K562 (cell line): ENCODE data around the gene CLEC1A. TPM values are rescaled to one million over a fixed set of nuclear protein-coding genes. Genes with fewer than 3 reads are reported as not detected.

ENCODE experiments used
- ATAC-seq: fragments of 200-7000 bp; cut with Tn5 transposase; 3 replicates; pipeline ENCODE4 v1.9.1; 2020; ENCODE audit warnings: moderate library complexity
- BruUV-seq: library from RNA; stranded (reverse); fragments of 400-500 nt; replicated peaks from 2 replicates; lab custom pipeline; 2021; lab: Mats Ljungman, UMichigan
- CTCF ChIA-PET: fragments of 300-600 bp; formaldehyde crosslinking; extraction: SDS; loops from one replicate; lab custom pipeline; 2021; ENCODE audit warnings: low intra/inter-chr PET ratio; lab: Yijun Ruan, JAX
- POLR2A ChIA-PET: fragments of 300-600, 350-650 bp; sonication (Branson Sonifier 250); formaldehyde crosslinking; extraction: SDS; loops from one replicate; lab custom pipeline; 2021; ENCODE audit warnings: antibody characterized with exemption, inconsistent platforms; lab: Yijun Ruan, JAX
- DNase-seq, 4 experiments: peaks; one replicate each; pipeline versions ENCODE4 v3.0.0 to v3.0.0-alpha.2; 2011 to 2018; ENCODE audit warnings: low spot score in 3 of 4, mixed read lengths in 3 of 4; ENCODE audit errors: extremely low read depth in 1 of 4
- FAIRE-seq: peaks from 2 replicates; lab custom pipeline; 2011; peaks lifted over from hg19 to GRCh38; lab: Jason Lieb, UNC
- H2AFZ ChIP-seq: 2 replicates; pipeline ENCODE4 v1.6.0; 2011; ENCODE audit warnings: low read depth, low read length, control low read depth, inconsistent platforms
- H3K27ac ChIP-seq: fragments of 200-600 bp; 3 replicates; pipeline ENCODE4 v1.8.0; 2011; ENCODE audit warnings: low read depth, mild to moderate bottlenecking, control low read depth, inconsistent platforms, low read length, moderate library complexity, mixed read lengths; ENCODE audit errors: extremely low read depth
- H3K27me3 ChIP-seq, 2 experiments: fragments of 300-600 bp in 1 of 2; 2 replicates in 1 of 2; 3 replicates in 1 of 2; pipeline versions ENCODE4 v1.6.0 to v1.8.0; 2011; ENCODE audit warnings: inconsistent platforms in 2 of 2, low read length in 2 of 2, mild to moderate bottlenecking in 1 of 2, mixed read lengths in 1 of 2, moderate library complexity in 1 of 2; ENCODE audit not compliant: control insufficient read depth in 2 of 2, insufficient read depth in 2 of 2
- H3K36me3 ChIP-seq: fragments of 300-600 bp; 3 replicates; pipeline ENCODE4 v1.8.0; 2011; ENCODE audit warnings: mild to moderate bottlenecking, low read length, inconsistent platforms; ENCODE audit not compliant: control insufficient read depth, insufficient read depth
- H3K4me1 ChIP-seq, 2 experiments: fragments of 200-600 bp in 1 of 2; replicated peaks in 1 of 2; 2 replicates in 1 of 2; 3 replicates in 1 of 2; pipeline versions ENCODE4 v1.5.1 to v1.8.0; 2011; ENCODE audit warnings: inconsistent platforms in 2 of 2, low read length in 2 of 2, mild to moderate bottlenecking in 1 of 2, mixed read lengths in 1 of 2, moderate library complexity in 1 of 2; ENCODE audit not compliant: control insufficient read depth in 2 of 2, insufficient read depth in 2 of 2
- H3K4me2 ChIP-seq: 2 replicates; pipeline ENCODE4 v1.6.1; 2011; ENCODE audit warnings: low read length, control low read depth, inconsistent platforms, mixed read lengths; ENCODE audit not compliant: insufficient read depth
- H3K4me3 ChIP-seq: fragments of 200-600 bp; sonication (generic), shearing (Covaris generic); 2 replicates; pipeline ENCODE4 v1.5.1; 2016; ENCODE audit warnings: control low read depth, inconsistent platforms
- H3K79me2 ChIP-seq: fragments of 200-600 bp; 3 replicates; pipeline ENCODE4 v1.8.0; 2011; ENCODE audit warnings: low read length, inconsistent platforms; ENCODE audit not compliant: control insufficient read depth, insufficient read depth
- H3K9ac ChIP-seq, 2 experiments: 2 replicates each; pipeline versions ENCODE4 v1.6.0 to v1.6.1; 2011; ENCODE audit warnings: low read depth in 2 of 2, low read length in 2 of 2, control low read depth in 1 of 2, inconsistent platforms in 1 of 2, mild to moderate bottlenecking in 1 of 2, mixed read lengths in 1 of 2; ENCODE audit not compliant: insufficient read depth in 1 of 2
- H3K9me1 ChIP-seq: one replicate; pipeline ENCODE4 v1.6.0; 2011; ENCODE audit warnings: inconsistent platforms, mild to moderate bottlenecking, low read length, moderate library complexity; ENCODE audit not compliant: control insufficient read depth, insufficient read depth
- H3K9me3 ChIP-seq: replicated peaks from 2 replicates; pipeline ENCODE4 v1.5.1; 2011; ENCODE audit warnings: low read depth, low read length, inconsistent platforms; ENCODE audit not compliant: control insufficient read depth, insufficient read depth
- H4K20me1 ChIP-seq: replicated peaks from 2 replicates; pipeline ENCODE4 v1.6.1; 2011; ENCODE audit warnings: low read length, inconsistent platforms, mixed read lengths; ENCODE audit not compliant: control insufficient read depth, insufficient read depth
- BCLAF1 ChIP-seq, 2 experiments: fragments of 450-650 bp in 1 of 2; IDR thresholded peaks; 2 replicates each; pipeline ENCODE4 v1.6.1; 2011 to 2017; ENCODE audit warnings: low read depth in 2 of 2, antibody characterized with exemption in 1 of 2, borderline replicate concordance in 1 of 2, low read length in 1 of 2, mild to moderate bottlenecking in 1 of 2, mixed read lengths in 1 of 2; ENCODE audit not compliant: control insufficient read depth in 1 of 2
- ETS1 ChIP-seq: conservative IDR thresholded peaks from 2 replicates; pipeline ENCODE4 v1.6.1; 2011; ENCODE audit warnings: low read depth, mild to moderate bottlenecking, low read length; ENCODE audit not compliant: control insufficient read depth
- KDM4B ChIP-seq, 2 experiments: fragments of 450-650 bp in 1 of 2; sonication (generic) in 1 of 2; IDR thresholded peaks; 2 replicates each; pipeline ENCODE4 v1.6.1; 2016 to 2017; ENCODE audit warnings: borderline replicate concordance in 2 of 2, antibody characterized with exemption in 1 of 2, low read depth in 1 of 2, mild to moderate bottlenecking in 1 of 2
- KLF6 ChIP-seq: fragments of 250-450 bp; sonication (Bioruptor Pico); IDR thresholded peaks from 2 replicates; pipeline ENCODE4 v1.4.0; 2020; ENCODE audit warnings: mild to moderate bottlenecking, moderate library complexity, borderline replicate concordance
- MCM7 ChIP-seq, 2 experiments: fragments of 450-650 bp; IDR thresholded peaks; 2 replicates each; pipeline ENCODE4 v1.6.1; 2016 to 2018
- PRPF4 ChIP-seq: fragments of 200-400 bp; formaldehyde crosslinking; IDR thresholded peaks from one replicate; pipeline ENCODE4 v1.6.1; 2017; ENCODE audit warnings: low read length, low read depth, mild to moderate bottlenecking; ENCODE audit not compliant: insufficient read depth, poor library complexity, severe bottlenecking
- RBM15 ChIP-seq: fragments of 200-400 bp; formaldehyde crosslinking; IDR thresholded peaks from 2 replicates; pipeline ENCODE4 v1.6.1; 2018; ENCODE audit warnings: mild to moderate bottlenecking, low read length, moderate library complexity; ENCODE audit not compliant: insufficient read depth
- SIN3B ChIP-seq: fragments of 450-650 bp; IDR thresholded peaks from 2 replicates; pipeline ENCODE4 v1.6.1; 2017; ENCODE audit warnings: low read depth, mild to moderate bottlenecking, moderate library complexity
- SIRT6 ChIP-seq: IDR thresholded peaks from one replicate; pipeline ENCODE4 v1.6.1; 2012; ENCODE audit warnings: low read depth, mild to moderate bottlenecking, control low read depth, inconsistent platforms, low read length, moderate library complexity
- TFE3 ChIP-seq: fragments of 450-650 bp; formaldehyde crosslinking; IDR thresholded peaks from 2 replicates; pipeline ENCODE4 v1.4.0; 2020; ENCODE audit warnings: mild to moderate bottlenecking, mixed read lengths
- TRIM24 ChIP-seq, 2 experiments: fragments of 450-650 bp; IDR thresholded peaks; 2 replicates each; pipeline ENCODE4 v1.6.1; 2016
- TSC22D4 ChIP-seq: fragments of 450-650 bp; IDR thresholded peaks from 2 replicates; pipeline ENCODE4 v1.6.1; 2016; ENCODE audit warnings: missing genetic modification characterization, missing biosample characterization, control low read depth
- ZKSCAN8 ChIP-seq: fragments of 200-800 bp; sonication (Bioruptor generic); IDR thresholded peaks from 2 replicates; pipeline ENCODE4 v1.6.1; 2016; ENCODE audit warnings: missing genetic modification characterization, missing compliant biosample characterization
- ZNF224 ChIP-seq: sonication (generic); formaldehyde crosslinking; IDR thresholded peaks from 2 replicates; pipeline ENCODE4 v1.8.0; 2022; ENCODE audit warnings: mild to moderate bottlenecking, missing genetic modification reagents
- ZNF740 ChIP-seq, 3 experiments: fragments of 200-800 bp in 1 of 3; sonication (Bioruptor generic) in 1 of 3; sonication (generic) in 1 of 3; formaldehyde crosslinking in 1 of 3; IDR thresholded peaks; 2 replicates each; pipeline versions ENCODE4 v1.6.1 to v1.8.0; 2016 to 2022; ENCODE audit warnings: mild to moderate bottlenecking in 2 of 3, missing compliant biosample characterization in 2 of 3, missing genetic modification characterization in 2 of 3, missing genetic modification reagents in 1 of 3
- WGBS: fragments of 100-300 bp; shearing (Covaris generic); methylation state at CpG from one replicate; pipeline ENCODE4 v1.1.6; 2016; ENCODE audit warnings: low coverage, mixed read lengths; ENCODE audit not compliant: insufficient coverage; ENCODE audit errors: missing lambda C conversion rate; 5-methylcytosine and 5-hydroxymethylcytosine counted together
- in situ Hi-C: fragments of 300-500 bp; cut with MboI; formaldehyde crosslinking; loops from 4 replicates; pipeline ENCODE4 v1.15.0; 2018; ENCODE audit warnings: inconsistent platforms, mixed read lengths
- intact Hi-C: fragments of 100-400 bp; cut with micrococcal nuclease; formaldehyde crosslinking; loops from 2 replicates; pipeline ENCODE4 v1.14.2; 2022
- polyA plus RNA-seq, 8 experiments: library from polyadenylated mRNA; depleted of rRNA in 4 of 8; stranded (reverse) in 5 of 8; unstranded in 3 of 8; fragments of >200 nt; fragmentation: Nextera tagmentation in 2 of 8; fragmentation: Illumina TruSeq in 1 of 8; extraction: Ambion mirVana in 2 of 8; extraction: Trizol in 1 of 8; gene quantifications; 2 replicates each; pipeline versions ENCODE4 v1.2.1 to v1.2.3, GENCODE V29; 2011 to 2014; ENCODE audit warnings: inconsistent platforms in 1 of 8, missing spikeins in 1 of 8
- total RNA-seq, 7 experiments: library from RNA; depleted of rRNA in 6 of 7; stranded (reverse); fragments of >200 nt in 6 of 7; fragmentation: Illumina TruSeq in 2 of 7; extraction: Trizol in 2 of 7; gene quantifications; 2 replicates each; pipeline versions ENCODE4 v1.2.1 to v1.2.3, GENCODE V29; 2011 to 2021; ENCODE audit warnings: low replicate concordance in 1 of 7

The CLEC1A gene
- total and polyA plus RNA-seq, 9 of the 15 experiments (the other 6 are each of a cell fraction or from before 2014, with no cell fraction given): 0.04 TPM; not detected in 8

- ChIA-PET CTCF (no interaction called here), POLR2A (interaction anchor here (1.6 kb wide), 1 partner anchor 27 kb away, joined by 4 read pairs; no protein-coding TSS in a partner anchor)
- ATAC-seq (no peak), DNase-seq (no peak), FAIRE-seq (no peak)
- in situ Hi-C loops (no loop called here), intact Hi-C loops (no loop called here)
- H3K27me3 ChIP-seq: no peaks in the 10 kb centered on the region
- BruUV-seq: no TSS peak
- no peak overlapping the region for H3K9ac ChIP-seq
- H3K36me3 ChIP-seq: no peaks in the 10 kb centered on the region
- no peaks in the 10 kb centered on the region for H3K4me1 ChIP-seq
- no peaks in the 10 kb centered on the region for H3K79me2 ChIP-seq
- no peaks in the 10 kb centered on the region for H3K9me3 ChIP-seq
- H4K20me1 ChIP-seq: no peaks in the 10 kb centered on the region
- H3K4me2 ChIP-seq: no peak overlapping the region
- no peak overlapping the region for H2AFZ ChIP-seq
- no peak overlapping the region for H3K4me3 ChIP-seq
- H3K9me1 ChIP-seq: no peaks in the 10 kb centered on the region
- 5% methylated on average over 3 of the region's 3 CpGs for WGBS
- no peak for TF ChIP-seq ZKSCAN8
- TF ChIP-seq MCM7 (IDR thresholded peaks at IDR 0.05): no peak
- TF ChIP-seq ETS1: no peak
- no peak for TF ChIP-seq SIN3B
- TF ChIP-seq ZNF224 (CRISPR knock-in tag): no peak
- TF ChIP-seq ZNF740 (CRISPR knock-in tag; IDR thresholded peaks at IDR 0.05): no peak
- TF ChIP-seq ZNF740 (tag; IDR thresholded peaks at IDR 0.05): no peak
- TF ChIP-seq KLF6 (CRISPR knock-in tag): no peak
- TF ChIP-seq KDM4B (IDR thresholded peaks at IDR 0.05; ENCODE audit: borderline replicate concordance in 2 of 2, low read depth in 1 of 2): no peak
- no peak for TF ChIP-seq TSC22D4 (tag)
- TF ChIP-seq PRPF4: no peak
- TF ChIP-seq RBM15: no peak
- TF ChIP-seq TFE3 (CRISPR knock-in tag): no peak
- no peak for TF ChIP-seq TRIM24 (IDR thresholded peaks at IDR 0.05)
- TF ChIP-seq BCLAF1 (IDR thresholded peaks at IDR 0.05; ENCODE audit: borderline replicate concordance in 1 of 2, control insufficient read depth in 1 of 2, low read depth in 2 of 2, low read length in 1 of 2): no peak
- no peak for TF ChIP-seq SIRT6
- no peak overlapping the region for H3K27ac ChIP-seq
Measured at GRCh38 chr12:10025236-10025635, 73.5 kb downstream of the CLEC1A start.
